NK-92 treated with Interleukin-12 subunit alpha and Interleukin-12 subunit beta, amount 100 ng/mL, for 24 hours (cell line): ENCODE results near the gene C3.

ENCODE experiments used
- DNase-seq: peaks from one replicate; lab custom pipeline; 2025; lab: John Stamatoyannopoulos, UW

Gene C3

GRCh38 chr19:6730941-6731670, 10.7 kb upstream of the C3 start:
- DNase-seq, result no peak

GRCh38 chr19:6730153-6730804, 9.8 kb upstream of the C3 start:
- DNase-seq, result no peak

GRCh38 chr19:6729573-6730152, 9.2 kb upstream of the C3 start:
- no peak for DNase-seq

- DNase-seq, result no peak
These were observed 7.9 kb upstream of the C3 start for GRCh38 chr19:6728346-6728745.

- no peak for DNase-seq
These were observed 5.2 kb upstream of the C3 start for GRCh38 chr19:6725513-6726231.

GRCh38 chr19:6724631-6725492, 4.4 kb upstream of the C3 start:
- no peak for DNase-seq

- DNase-seq, result no peak
These were observed 3.3 kb upstream of the C3 start for GRCh38 chr19:6723738-6724137.

GRCh38 chr19:6723108-6723618, 2.7 kb upstream of the C3 start:
- no peak for DNase-seq

GRCh38 chr19:6721773-6722172, 1.3 kb upstream of the C3 start:
- no peak for DNase-seq

- DNase-seq, result no peak
These were observed 656 bp upstream of the C3 start for GRCh38 chr19:6721138-6721474.

- no peak for DNase-seq
These were observed 470 bp downstream of the C3 start for GRCh38 chr19:6719992-6720368.

- DNase-seq, result no peak
These were observed 949 bp downstream of the C3 start for GRCh38 chr19:6719540-6719861.

- no peak for DNase-seq
These were observed 1.5 kb downstream of the C3 start for GRCh38 chr19:6718741-6719539.

- no peak for DNase-seq
These were observed 2.2 kb downstream of the C3 start for GRCh38 chr19:6718111-6718740.

- DNase-seq, result no peak
These were observed 2.9 kb downstream of the C3 start for GRCh38 chr19:6717441-6717971.

- no peak for DNase-seq
These were observed 3.4 kb downstream of the C3 start for GRCh38 chr19:6717036-6717435.

- no peak for DNase-seq
These were observed 3.9 kb downstream of the C3 start for GRCh38 chr19:6716610-6716970.

GRCh38 chr19:6714749-6715555, 5.5 kb downstream of the C3 start:
- no peak for DNase-seq
